Heart right ventricle (tissue), 16 donors: Measurements from ENCODE around the gene IFT88. TPM values are rescaled to one million over a fixed set of nuclear protein-coding genes. Genes with fewer than 3 reads are reported as not detected.

ENCODE experiments used
- ATAC-seq, 8 donors: fragments of 200-7000 bp; cut with Tn5 transposase; one replicate each; pipeline ENCODE4 v1.9.1; 2020; ENCODE audit warnings: mild to moderate bottlenecking in 8 of 8, moderate library complexity in 8 of 8, moderate number of reproducible peaks in 1 of 8
- DNase-seq, 2 donors: peaks; one replicate each; pipeline ENCODE4 v3.0.0-alpha.2; 2020
- H3K27ac ChIP-seq, 10 donors: fragments of 200-600 bp; sonication (generic) in 2 of 10; one replicate each; pipeline versions ENCODE4 v1.5.0 to v1.8.0; 2020 to 2022; ENCODE audit warnings: mild to moderate bottlenecking in 3 of 10
- H3K27me3 ChIP-seq, 7 donors: fragments of 200-600 bp; one replicate each; pipeline ENCODE4 v1.8.0; 2021 to 2022; ENCODE audit warnings: mild to moderate bottlenecking in 2 of 7
- H3K36me3 ChIP-seq, 9 donors: fragments of 200-600 bp; sonication (generic) in 1 of 9; one replicate each; pipeline versions ENCODE4 v1.5.0 to v1.8.0; 2020 to 2022; ENCODE audit warnings: mild to moderate bottlenecking in 2 of 9
- H3K4me1 ChIP-seq, 9 donors: fragments of 200-600 bp; sonication (generic) in 1 of 9; one replicate each; pipeline versions ENCODE4 v1.5.0 to v1.8.0; 2020 to 2022; ENCODE audit warnings: mild to moderate bottlenecking in 4 of 9
- H3K4me3 ChIP-seq, 10 donors: fragments of 200-600 bp; sonication (generic) in 2 of 10; one replicate each; pipeline versions ENCODE4 v1.5.0 to v1.8.0; 2020 to 2022; ENCODE audit warnings: mild to moderate bottlenecking in 7 of 10, moderate library complexity in 2 of 10
- H3K9me3 ChIP-seq, 11 donors: fragments of 200-600 bp in 10 of 11; sonication (generic) in 2 of 11; one replicate each; pipeline versions ENCODE4 v1.5.0 to v1.8.0; 2013 to 2022; ENCODE audit warnings: mild to moderate bottlenecking in 2 of 11, control low read depth in 1 of 11, moderate library complexity in 1 of 11
- WGBS, 2 donors: extraction: QIAGEN DNeasy Blood & Tissue Kit; methylation state at CpG; one replicate each; pipeline ENCODE4 v1.1.7; 2013; ENCODE audit warnings: inconsistent platforms in 1 of 2; 5-methylcytosine and 5-hydroxymethylcytosine counted together
- intact Hi-C, 10 donors: fragments of 100-400 bp; cut with DNase I; formaldehyde crosslinking; loops; one replicate each; pipeline versions ENCODE4 v1.11.1 to v1.14.2; 2022
- polyA plus RNA-seq, 2 donors: library from polyadenylated mRNA; stranded (reverse); fragments of 200-250 nt; gene quantifications; one replicate each; pipeline ENCODE4 v1.2.3, GENCODE V29; 2013
- total RNA-seq, 10 donors: library from RNA; stranded (reverse); fragmentation: NEBNext Ultra II Directional in 3 of 10; extraction: Animal tissue kit (Norgen Biotek cat#: 25700) in 3 of 10; gene quantifications; one replicate each; pipeline versions ENCODE4 v1.2.1 to v1.2.4, GENCODE V29; 2021 to 2023
- TF ChIP-seq, protein P1 (sequence below), 9 donors: fragments of 200-600 bp; sonication (generic) in 2 of 9; IDR thresholded peaks; one replicate each; pipeline versions ENCODE4 v1.5.0 to v1.8.0; 2021 to 2022; ENCODE audit warnings: antibody characterized with exemption in 9 of 9, mild to moderate bottlenecking in 5 of 9, moderate library complexity in 1 of 9
- donor health status: Arrhythmogenic right ventricular cardiomyopathy.
- donor health status: ischemic (EF 13 %, LVEDD 7.1; RV severe dilation, severe dysfunction).
- donor health status: healthy with polysubstance abuse.
- donor health status: DM: no; HTN: yes; CAD: no.
- donor health status: DM: no; HTN: no; CAD: no.
- donor health status: ischemic (EF 25% LVEDD 6.9; RV normal size, moderate dysfunction).
- donor health status: ischemic (EF 25% LVEDD 5.7; RV mildly dilated, moderate dysfunction).
- donor health status: healthy.
- donor health status: DM: yes; HTN: yes; CAD: no.
- donor health status: Ischemic cardiomyopathy.
- donor health status: ischemic (EF 35%, LVEDD 5.7; RV mildly dilated, moderate dysfunction).
- donor health status: nonischemic (EF 11% LVEDD 7.7; RV severe dilation, severe dysfunction).
- donor health status: DM: yes; HTN: yes; CAD: no.
- donor health status: PGD.
- donor health status: ischemic (EF 29% LVEDD 5.4; RV normal size, mild dysfunction).
- donor health status: nonischemic (EF 23%, LVEDD 6.1; RV moderate dilation, normal function).

The IFT88 gene
- total and polyA plus RNA-seq, 12 donors, result 5.9 to 13.6 (median 7.3) TPM

DNA sequence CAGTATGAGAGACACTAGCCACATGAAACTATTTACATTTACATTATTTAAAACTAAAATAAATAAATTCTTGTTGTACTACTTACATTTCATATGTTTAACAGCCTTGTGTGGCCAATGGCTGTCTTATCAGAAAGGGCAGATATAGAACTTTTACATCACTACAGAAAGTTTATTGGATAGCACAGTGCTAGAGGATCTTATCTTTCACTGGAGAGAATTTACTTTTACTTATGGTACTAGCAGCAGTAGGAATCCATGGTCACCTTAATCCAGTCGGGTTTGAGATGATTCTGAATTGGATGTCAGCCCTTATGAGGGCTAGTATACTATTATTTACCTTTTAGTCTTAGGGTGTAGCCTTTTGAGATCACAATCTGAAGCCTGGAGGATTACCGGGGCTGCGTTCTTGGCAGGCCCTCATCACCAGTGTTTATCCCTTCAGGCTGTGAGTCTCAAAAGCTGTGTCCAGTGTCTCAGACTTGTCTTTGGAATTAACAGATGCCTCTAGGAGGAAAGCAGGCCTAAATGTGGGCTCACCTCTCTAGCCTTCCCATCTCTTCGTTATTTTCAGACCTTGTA lies 21.7 kb downstream of the IFT88 start:
- ATAC-seq, result no peak
- no peak for DNase-seq
- 85 to 89% methylated on average over 4 of the region's 4 CpGs for WGBS, 2 donors
- H3K27me3 ChIP-seq, result no peaks in the 10 kb centered on the region
- peaks cover 0 to 65% (median 21%) of the 10 kb centered on the region in 9 donors for H3K36me3 ChIP-seq
- TF ChIP-seq, protein P1, sequence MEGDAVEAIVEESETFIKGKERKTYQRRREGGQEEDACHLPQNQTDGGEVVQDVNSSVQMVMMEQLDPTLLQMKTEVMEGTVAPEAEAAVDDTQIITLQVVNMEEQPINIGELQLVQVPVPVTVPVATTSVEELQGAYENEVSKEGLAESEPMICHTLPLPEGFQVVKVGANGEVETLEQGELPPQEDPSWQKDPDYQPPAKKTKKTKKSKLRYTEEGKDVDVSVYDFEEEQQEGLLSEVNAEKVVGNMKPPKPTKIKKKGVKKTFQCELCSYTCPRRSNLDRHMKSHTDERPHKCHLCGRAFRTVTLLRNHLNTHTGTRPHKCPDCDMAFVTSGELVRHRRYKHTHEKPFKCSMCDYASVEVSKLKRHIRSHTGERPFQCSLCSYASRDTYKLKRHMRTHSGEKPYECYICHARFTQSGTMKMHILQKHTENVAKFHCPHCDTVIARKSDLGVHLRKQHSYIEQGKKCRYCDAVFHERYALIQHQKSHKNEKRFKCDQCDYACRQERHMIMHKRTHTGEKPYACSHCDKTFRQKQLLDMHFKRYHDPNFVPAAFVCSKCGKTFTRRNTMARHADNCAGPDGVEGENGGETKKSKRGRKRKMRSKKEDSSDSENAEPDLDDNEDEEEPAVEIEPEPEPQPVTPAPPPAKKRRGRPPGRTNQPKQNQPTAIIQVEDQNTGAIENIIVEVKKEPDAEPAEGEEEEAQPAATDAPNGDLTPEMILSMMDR (IDR thresholded peaks at IDR 0.05), result no peak
- H3K9me3 ChIP-seq, result peaks cover 0 to 21% (median 5%) of the 10 kb centered on the region in 11 donors
- intact Hi-C loops, result no loop called here
- no peak overlapping the region for H3K27ac ChIP-seq
- no peaks in the 10 kb centered on the region for H3K4me1 ChIP-seq
- H3K4me3 ChIP-seq, result no peak overlapping the region

DNA sequence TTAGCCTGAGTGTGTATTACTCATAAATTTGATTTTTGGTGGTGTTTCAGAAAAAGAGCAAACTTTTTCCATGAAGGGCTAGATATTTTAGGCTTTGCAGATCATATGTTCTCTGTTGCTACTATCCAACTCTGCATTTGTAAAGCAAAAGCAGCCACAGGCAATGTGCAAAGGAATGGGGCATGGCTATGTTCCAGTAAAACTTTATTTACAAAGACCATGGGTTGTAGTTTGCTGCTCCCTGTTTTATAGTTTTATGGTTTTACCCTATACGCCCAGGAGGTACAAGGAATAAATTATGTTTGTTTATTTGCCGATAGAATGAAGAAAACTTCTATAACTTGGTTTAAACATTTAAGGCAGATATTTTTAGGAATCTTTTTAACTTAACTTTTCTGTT lies 23.6 kb downstream of the IFT88 start:
- ATAC-seq (no peak), DNase-seq (no peak)
- no peak overlapping the region for H3K4me3 ChIP-seq
- TF ChIP-seq, protein P1 (IDR thresholded peaks at IDR 0.05), result no peak
- peaks cover 0 to 6% (median 0%) of the 10 kb centered on the region in 11 donors for H3K9me3 ChIP-seq
- no peaks in the 10 kb centered on the region for H3K4me1 ChIP-seq
- WGBS, 2 donors, result 96 to 97% methylated on average over 2 of the region's 2 CpGs
- H3K27ac ChIP-seq, result no peak overlapping the region
- H3K36me3 ChIP-seq, result peaks cover 0 to 51% (median 4%) of the 10 kb centered on the region in 9 donors
- no peaks in the 10 kb centered on the region for H3K27me3 ChIP-seq
- intact Hi-C loops, result loop anchor here in 1 of 10 donors (10.0 kb wide), 1 partner anchor 54 kb away; no protein-coding TSS in a partner anchor

DNA sequence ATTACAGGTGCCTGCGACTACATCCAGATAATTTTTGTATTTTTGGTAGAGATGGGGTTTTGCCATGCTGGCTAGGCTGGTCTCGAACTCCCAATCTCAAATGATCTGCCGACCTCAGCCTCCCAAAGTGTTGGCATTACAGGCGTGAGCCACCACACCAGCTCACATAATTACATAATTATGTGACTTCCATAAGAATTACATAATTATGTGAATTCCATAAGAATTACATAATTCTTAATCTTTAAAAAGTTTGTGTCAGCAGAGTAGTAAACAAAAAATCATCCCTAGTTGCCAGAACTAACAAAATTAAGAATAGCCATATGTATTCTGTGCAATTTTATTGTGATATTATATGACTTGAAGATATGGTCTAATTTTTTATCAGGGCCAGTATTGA lies 25.6 kb downstream of the IFT88 start:
- H3K9me3 ChIP-seq, result peaks cover 0 to 3% (median 0%) of the 10 kb centered on the region in 11 donors
- H3K36me3 ChIP-seq, result peaks cover 0 to 53% (median 6%) of the 10 kb centered on the region in 9 donors
- H3K27me3 ChIP-seq, result no peaks in the 10 kb centered on the region
- H3K4me1 ChIP-seq, result no peaks in the 10 kb centered on the region
- TF ChIP-seq, protein P1 (IDR thresholded peaks at IDR 0.05), result no peak
- intact Hi-C loops, result loop anchor here in 1 of 10 donors (10.0 kb wide), 1 partner anchor 52 kb away; no protein-coding TSS in a partner anchor
- H3K4me3 ChIP-seq, result no peak overlapping the region
- ATAC-seq, result no peak
- WGBS, 2 donors, result 89 to 94% methylated on average over 4 of the region's 4 CpGs
- no peak for DNase-seq
- no peak overlapping the region for H3K27ac ChIP-seq

DNA sequence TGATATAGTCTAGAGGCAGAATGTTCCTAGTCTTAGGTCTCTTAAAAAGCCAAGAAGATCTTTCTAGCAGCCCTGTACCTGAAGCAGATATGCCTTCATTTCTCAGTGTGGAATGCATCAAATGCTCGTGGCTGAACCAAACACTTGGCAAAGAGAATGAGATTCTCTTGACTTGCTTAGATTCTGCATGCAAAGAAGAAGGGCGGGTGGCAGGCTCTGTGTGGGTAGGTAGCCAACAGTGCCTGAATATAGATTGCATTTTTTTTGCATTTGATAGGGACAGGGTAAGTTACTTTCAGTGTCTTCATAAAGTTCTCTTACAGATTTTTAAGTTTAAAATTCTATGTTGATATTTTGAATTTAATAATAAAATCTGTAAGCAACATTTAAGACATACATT lies 27.3 kb downstream of the IFT88 start:
- Histone ChIP-seq H3K36me3 (peaks cover 0 to 64% (median 13%) of the 10 kb centered on the region in 9 donors), H3K9me3 (no peaks in the 10 kb centered on the region), H3K27me3 (no peaks in the 10 kb centered on the region), H3K27ac (no peak overlapping the region), H3K4me3 (no peak overlapping the region), H3K4me1 (no peaks in the 10 kb centered on the region)
- 75 to 76% methylated on average over 2 of the region's 2 CpGs for WGBS, 2 donors
- intact Hi-C loops, result loop anchor here in 1 of 10 donors (10.0 kb wide), 1 partner anchor 51 kb away; no protein-coding TSS in a partner anchor
- DNase-seq, result no peak
- no peak for ATAC-seq
- TF ChIP-seq, protein P1 (IDR thresholded peaks at IDR 0.05), result no peak
